Fibroblast of upper back skin (primary cell): Measurements from ENCODE around the gene SEMA3B.
"Not testable (repeated sequence)": the region's sequence is repeated elsewhere in the genome, so short reads cannot be mapped to it uniquely, and the experiment has no call there.

Experiments
- DNase-seq: peaks from one replicate; pipeline ENCODE4 v3.0.0-alpha.2; 2013

SEMA3B gene

DNA sequence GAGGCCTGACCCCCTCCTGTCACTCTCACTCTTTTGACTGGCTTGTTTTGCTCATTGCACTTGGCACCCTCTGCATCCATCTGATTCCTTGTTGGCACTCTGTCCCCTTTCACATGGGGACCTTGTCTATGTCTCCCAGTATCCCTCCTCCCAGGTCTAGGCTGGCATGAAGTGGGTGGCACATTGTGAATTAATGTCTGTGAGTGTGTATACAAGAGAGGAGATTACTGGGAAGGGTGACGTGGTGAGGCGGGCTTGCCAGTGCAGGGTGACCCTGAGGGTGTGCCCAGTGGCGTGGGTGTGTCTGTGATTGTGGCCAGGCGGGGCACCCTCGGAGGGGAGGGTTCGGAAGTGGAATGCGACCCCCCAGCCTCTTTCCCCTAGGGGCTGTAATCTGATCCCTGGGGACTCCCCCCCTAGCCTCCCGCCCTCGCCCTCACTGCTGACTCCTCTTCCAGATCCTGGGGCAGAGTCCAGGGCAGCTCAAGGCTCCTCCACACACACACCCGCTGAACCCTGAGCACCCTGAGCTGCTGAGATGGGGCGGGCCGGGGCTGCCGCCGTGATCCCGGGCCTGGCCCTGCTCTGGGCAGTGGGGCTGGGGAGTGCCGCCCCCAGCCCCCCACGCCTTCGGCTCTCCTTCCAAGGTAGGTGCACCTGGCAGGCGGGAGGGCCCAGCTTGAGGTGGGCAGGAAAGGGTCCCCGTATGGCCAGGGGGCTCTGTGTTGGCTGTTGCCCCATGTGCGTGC is at the start of gene SEMA3B:
Gene SEMA3B, plus strand, starts transcription at position 445 of the 749 bp plus-strand sequence. Its CDS starts 94 bp downstream, at position 539.
- no peak for DNase-seq

GRCh38 chr3:50219285-50219684 is 49.7 kb upstream of the SEMA3B start:
- no peak for DNase-seq

DNA sequence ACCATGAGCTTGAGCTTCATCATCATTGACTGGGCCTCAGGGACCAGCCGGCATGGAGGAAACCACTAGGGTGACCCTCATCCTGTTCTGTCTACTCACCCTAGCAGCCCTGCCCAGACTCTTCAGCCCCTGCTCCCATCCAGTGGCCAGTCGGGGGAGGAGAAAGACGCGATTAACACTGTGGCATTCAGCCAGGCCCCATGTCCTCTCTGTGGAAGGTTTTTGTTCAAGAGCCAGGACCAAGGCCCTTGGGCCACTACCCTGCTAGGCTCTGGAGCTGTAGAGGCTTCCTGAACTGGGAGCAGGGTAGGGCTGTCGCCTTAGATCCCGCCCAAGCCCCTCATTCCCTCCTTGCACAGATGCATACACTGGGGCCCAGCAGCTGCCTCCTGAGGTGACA is 48.8 kb upstream of the SEMA3B start:
- DNase-seq, result no peak

DNA sequence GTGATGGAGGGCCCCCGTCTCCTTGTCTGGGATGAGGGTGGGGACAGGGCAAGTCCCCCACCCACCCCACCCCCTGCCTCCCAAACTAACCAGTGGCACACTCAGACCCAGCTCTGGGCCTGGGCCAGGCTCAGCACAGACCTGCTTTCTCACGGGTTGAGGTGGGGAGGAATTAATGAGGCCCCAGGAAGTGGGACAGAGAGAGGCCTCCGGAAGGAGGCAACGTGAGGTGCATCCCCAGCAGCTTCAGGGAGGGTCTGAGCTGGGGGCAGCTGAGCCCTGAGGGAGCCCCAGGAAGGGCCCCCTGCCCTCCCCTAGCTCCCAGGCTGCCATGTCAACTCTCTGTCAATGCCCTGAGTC is 47.9 kb upstream of the SEMA3B start:
- no peak for DNase-seq

DNA sequence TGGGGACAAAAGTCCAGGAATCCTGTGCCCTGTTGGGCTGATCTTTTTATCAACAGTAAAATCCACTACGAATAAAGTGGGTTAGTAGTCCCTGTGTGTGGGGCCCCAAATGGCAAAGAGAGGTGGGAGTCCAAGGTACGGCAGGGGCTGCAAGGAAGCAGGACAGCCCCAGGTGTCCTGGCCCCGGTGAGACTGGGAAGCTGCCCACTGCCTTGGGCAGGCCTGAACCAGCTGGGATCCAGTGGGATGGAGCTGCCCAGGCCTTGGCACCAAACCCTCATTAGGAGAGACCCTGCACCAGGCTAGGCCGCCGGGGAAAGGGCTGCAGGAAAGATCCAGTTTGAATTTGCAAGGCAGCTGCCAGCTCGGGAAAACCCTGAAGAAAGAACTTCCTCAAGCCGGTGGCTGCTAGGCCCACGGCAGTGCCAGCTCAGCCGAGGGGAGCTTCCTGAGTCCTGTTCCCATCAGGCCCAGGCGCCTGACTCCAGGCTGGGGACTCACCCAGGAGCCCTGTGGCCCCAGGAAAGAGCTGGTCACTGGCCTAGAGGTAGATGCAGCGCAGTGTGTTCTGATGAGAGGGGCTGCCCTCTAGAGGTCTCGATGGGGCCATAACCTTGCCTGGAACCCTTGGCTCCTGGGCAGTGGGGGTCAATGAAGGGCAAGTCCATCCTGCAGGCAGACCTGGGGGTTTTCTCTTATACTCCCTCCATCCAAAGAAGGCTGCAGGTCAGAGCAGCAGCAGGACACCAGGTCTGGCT is 47.4 kb upstream of the SEMA3B start:
- no peak for DNase-seq

- no peak for DNase-seq
Measured at GRCh38 chr3:50222169-50222528, 46.8 kb upstream of the SEMA3B start.

DNA sequence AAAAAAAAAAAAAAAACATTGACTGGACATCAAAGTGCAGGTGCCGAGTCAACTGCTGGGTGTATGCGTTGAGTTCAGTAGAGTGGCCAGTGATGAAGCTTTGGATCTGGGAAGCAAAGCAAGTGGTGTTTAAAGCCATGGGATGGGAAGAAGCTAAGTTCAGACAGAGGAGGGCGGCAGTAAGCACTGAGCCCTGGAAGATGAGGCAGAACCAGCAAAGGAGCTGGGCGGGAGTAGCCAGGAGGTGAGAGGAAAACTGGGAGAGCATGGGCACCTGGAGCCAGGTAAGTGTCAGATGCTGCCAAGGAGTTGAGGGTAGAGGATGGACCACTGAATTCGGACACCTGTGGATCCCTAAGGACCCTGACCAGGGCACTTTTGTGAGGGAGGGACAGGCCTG is 44.3 kb upstream of the SEMA3B start:
- no peak for DNase-seq

- DNase-seq, result peak; percentile 20
Measured at GRCh38 chr3:50226888-50227389, 42.0 kb upstream of the SEMA3B start.

- DNase-seq, result peak; percentile 91
Measured at GRCh38 chr3:50227390-50228183, 41.4 kb upstream of the SEMA3B start.

DNA sequence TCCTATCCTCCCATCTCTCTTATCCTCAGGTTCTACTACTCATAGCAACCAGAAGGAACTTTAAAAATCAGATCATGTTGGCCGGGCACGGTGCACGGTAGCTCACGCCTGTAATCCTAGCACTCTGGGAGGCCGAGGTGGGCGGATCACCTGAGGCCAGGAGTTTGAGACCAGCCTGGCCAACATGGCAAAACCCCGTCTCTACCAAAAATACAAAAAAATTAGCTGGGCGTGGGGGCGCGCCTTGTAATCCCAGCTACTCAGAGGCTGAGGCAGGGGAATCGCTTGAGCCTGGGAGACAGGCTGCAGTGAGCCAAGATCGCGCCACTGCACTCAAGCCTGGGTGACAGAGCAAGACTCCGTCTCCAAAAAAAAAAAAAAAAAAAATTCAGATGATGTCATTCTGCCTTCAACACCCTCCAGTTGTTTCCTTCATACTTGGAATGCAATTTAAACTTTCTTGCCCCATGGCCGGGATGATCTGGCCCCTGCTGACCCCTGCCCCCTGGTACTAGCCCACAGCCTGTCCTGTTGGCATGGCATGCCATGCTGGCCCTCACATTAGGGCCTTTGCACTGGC is 40.7 kb upstream of the SEMA3B start:
- not testable (repeated sequence) for DNase-seq

GRCh38 chr3:50229490-50229889 is 39.5 kb upstream of the SEMA3B start:
- DNase-seq, result no peak

- DNase-seq, result no peak
Measured at GRCh38 chr3:50230104-50230793, 38.7 kb upstream of the SEMA3B start.

GRCh38 chr3:50230794-50231125 is 38.2 kb upstream of the SEMA3B start:
- no peak for DNase-seq

DNA sequence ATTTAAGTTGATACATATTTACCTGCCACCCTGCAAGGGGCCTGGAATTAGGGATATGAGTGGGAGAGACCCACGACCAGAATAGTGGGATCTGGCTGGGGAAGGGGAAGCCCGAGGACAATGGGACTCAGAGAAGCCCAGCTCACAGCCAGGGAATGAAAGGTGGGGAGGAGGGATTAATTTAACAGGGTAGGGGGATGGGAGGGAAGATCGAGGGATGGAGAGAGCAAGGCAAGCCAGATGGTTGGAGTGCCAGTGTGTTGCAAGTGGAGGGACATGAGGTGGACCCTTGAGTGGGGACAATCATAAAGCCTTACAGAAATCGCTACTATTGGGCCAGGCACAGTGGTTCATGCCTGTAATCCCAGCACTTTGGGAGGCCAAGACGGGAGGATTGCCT is 37.4 kb upstream of the SEMA3B start:
- DNase-seq, result no peak

DNA sequence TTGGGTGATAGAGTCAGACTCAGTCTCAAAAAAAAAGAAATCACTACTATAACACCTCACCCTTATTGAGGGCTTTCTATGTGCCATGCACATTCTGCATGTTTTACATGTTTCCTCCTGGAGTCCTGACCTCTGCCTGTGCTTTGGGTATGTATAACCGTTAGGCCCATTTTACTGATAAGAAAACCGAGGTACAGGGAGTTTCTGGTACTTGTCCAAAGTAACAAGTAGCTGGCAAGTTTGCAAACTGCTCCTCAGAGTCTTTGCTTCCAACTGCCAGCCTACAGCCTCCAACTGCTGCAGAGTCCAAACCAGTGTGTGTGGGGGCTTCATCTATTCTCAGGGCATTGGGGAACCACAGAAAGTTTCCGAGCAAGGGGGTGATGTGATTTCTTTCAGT is 36.6 kb upstream of the SEMA3B start:
- DNase-seq, result no peak

DNA sequence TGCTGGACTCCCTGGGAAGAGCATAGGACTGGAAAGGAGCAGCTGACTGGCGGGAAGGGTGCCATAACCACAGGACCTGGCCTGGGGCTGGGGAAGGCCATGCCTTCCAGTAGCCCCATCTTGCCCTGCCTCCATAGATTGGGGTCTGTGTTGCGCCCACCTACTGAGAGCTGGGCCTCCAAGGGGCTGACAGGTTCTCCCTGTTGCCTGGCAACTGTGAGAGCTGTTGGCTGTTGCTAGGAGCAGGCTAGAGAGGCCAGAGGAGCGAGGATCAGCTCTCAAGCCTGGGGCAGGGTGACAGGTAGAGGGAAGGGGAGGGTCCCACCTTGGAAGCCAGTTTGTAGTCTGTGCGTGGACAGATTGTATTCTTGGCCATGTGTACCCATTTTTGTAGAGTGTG is 35.8 kb upstream of the SEMA3B start:
- DNase-seq, result no peak

GRCh38 chr3:50235716-50236483 is 33.0 kb upstream of the SEMA3B start, which contains the start of gene GNAI2:
Gene GNAI2 (plus strand): TSS chr3:50236204. CDS start chr3:50236336, 132 bp downstream.
- DNase-seq, result peak; percentile 98

DNA sequence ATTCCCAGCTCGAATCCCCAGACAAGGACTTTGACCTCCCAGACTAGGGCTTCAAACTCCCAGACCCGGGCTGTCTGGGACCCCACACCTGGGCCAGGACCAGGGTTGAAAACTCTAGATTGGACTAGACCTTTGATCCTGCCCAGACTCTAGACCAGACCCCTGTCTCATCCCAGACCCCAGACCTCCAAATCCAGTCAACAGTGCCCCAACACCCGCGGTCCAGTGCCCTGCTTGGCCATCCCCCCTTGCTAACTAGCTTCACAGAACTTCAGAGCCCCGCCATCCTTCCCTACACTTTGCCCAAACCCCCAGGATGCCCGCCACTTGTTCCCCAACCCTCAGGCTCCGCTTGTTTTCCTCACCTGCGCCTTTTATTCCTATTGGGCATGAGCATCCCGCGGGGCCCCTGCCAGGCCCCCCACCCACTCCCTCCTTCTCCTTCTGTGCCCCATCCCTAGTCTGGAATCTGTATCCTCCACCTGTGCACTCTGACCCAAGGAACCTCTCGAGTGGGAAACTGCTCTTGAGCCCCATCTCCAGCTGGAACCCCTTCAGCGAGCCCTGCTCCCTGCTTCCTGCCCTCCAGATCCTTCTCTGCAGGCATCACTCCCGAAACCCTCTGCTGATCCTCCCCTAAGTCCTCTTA is 32.3 kb upstream of the SEMA3B start:
- DNase-seq, result no peak

- no peak for DNase-seq
Measured at GRCh38 chr3:50237133-50237651, 31.8 kb upstream of the SEMA3B start.

DNA sequence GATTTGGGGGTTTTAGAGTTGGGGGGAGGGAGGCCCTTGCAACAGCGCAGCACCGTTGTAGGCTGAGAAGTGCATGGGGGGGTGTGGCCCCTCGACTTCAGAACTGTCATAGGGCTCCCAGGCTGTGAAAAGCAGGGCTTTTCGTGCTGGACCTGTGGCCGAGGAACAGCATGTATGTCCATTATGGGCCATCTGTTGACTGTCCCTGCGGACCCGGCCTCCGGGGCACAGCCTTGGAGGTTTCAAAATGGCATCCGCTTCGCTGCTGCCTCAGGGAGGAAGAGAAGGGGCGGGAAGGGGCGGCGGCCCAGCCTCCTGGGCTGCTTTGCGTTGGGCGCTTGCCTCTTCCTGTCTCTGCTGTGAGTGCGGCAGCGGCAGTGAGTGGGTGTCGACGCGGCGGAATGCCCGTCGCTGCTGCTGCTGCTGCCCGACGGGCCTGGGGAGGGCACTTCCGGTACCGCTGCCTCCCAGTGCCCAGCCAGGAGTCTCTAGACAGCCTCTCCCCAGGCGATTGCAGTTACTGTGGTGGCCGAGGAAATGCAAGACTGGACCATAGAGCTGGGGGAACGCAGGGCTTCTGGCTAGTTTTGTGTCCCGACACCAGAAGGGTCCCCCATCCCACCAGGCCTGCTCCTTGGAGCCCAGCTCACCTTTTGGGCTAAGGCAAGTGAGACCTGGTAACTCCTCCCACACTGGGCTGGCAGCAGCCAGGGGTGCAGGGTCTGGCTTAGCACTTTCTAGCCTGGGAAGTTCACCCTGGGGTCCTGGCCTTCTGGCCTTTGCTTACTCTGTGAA is 31.0 kb upstream of the SEMA3B start:
- DNase-seq, result peak; percentile 78
